ENCODE results near the gene CACHD1.
"Not testable (repeated sequence)": the region's sequence is repeated elsewhere in the genome, so short reads cannot be mapped to it uniquely, and the experiment has no call there.

The CACHD1 gene

DNA sequence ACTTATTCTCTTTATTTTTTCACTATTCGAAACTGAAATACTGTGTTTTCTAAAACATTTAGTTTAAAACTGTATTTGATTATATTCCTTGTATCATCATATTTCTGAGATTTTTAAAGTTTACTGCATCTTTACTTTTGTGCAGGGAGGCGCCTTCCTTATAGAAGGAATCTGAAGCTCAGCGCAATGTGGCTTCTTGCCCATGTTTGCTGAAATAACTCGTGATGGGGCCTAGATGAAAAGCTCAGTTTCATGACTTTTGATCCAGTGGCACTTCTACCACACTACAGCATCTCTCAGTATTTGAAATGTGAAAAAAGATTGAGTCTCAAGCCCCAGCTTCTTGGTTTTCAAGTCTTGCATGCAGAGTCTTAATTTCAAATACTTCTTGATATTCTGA, 28.4 kb downstream of the CACHD1 start:
- DNase-seq: no peak

DNA sequence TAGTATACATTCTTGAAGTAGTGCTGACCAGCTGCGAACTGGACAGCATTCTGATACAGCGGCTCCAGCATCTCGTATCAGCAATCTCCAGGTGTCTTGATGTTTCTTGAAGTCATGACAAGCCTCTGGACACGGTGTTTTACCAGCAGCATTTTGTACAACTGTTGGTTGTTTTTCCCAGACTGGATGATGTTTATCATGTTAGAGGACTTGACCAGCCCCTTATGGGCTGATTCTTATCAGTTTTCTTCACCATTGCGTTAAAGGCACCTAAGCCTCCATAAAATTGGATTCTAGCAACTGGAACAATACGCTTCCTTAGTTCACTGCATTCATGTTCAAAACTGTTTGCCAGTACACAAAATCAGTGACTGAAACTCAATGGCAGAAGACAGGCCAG, 29.1 kb downstream of the CACHD1 start:
- DNase-seq: no peak

DNA sequence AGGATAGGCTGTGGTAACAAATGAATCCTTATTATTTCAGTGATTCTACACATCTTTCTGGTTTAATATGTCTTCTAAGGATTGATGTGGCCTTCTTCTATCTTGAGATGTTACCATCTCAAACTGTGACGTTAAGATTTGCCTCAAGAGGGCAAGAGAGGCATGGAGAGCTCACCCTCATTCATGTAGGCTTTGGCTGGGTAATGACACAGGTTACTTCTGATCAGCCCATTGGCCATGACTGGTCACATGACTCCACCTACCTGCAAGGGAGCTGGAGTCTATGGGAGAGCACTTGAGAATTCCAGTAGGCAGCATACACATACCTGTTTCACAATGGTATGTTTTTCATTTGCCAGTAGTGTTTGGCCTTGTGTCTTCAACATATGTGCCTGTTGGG, 30.0 kb downstream of the CACHD1 start:
- DNase-seq: no peak

DNA sequence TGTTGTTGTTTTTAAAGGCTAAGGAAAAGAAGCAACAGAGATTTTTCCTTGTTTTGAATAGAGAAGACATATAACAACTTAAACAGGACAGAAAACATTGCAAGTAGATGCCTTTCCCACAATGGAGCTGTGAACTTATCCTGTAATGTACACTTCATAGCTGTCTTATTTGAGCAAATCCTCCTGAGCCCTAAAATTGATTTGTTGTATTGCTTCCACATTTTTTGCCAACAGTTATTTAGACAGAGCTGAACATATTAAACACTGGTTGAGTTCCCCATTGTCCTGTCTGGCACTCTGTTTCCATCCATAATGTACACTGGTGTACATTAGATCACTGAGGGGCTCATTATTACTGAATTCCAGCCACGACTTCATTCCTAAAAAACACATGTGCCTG, 32.2 kb downstream of the CACHD1 start:
- DNase-seq: peak; percentile 62

DNA sequence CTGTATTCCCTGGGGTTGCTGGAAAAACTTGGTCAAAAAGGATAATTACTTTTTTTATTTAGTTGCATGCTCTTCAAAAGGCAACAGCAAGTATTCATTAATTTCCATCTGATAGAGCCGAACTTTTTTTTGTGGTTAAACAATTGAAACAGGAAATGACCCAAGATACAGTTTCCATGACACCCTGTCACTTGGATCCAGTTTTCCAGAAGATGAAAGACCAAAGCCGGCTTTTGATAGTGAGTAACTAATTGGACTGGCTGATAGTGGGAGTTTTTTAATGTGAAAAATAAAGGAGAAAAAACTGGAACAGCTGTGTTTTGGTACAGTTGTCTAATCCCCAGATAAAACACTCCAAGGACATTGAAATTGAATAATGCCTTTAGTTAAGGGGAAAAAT, 33.0 kb downstream of the CACHD1 start:
- peak; percentile 72 for DNase-seq

DNA sequence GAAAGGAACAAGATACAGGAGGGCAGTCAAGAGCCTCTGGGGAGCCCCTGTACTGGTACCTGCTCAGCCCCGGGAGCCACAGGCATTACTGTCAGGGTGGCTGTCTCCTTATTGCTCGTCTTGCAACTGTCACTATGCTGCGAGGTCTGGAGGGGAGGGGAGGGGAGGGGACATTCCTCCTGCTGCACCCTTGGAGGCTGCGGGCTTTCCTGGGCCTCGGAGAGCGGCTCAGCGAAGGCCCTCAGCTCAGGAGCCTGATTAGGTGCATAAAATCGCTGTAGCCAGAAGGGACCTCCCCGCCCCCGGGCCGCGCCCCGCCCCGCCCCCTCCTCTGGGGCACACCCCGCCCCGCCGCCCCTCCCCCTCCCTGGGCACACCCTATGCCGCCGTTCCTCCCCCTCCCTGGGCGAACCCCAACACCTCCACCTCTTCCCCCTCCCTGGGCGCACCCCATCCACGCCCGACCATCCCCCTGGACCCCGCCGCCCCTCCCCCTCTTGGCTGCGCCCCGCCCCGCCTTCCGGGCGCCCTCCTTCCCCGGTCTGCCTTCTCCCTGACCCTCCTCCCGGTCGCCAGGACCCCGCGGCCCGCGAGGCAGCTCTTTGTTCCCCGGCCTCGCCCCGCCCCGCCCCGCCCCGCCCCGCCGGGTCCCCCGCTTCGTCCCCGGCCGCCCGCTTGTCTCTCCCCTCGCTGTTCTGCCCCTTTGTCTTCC, 35.5 kb downstream of the CACHD1 start:
- DNase-seq: peak; percentile 79

DNA sequence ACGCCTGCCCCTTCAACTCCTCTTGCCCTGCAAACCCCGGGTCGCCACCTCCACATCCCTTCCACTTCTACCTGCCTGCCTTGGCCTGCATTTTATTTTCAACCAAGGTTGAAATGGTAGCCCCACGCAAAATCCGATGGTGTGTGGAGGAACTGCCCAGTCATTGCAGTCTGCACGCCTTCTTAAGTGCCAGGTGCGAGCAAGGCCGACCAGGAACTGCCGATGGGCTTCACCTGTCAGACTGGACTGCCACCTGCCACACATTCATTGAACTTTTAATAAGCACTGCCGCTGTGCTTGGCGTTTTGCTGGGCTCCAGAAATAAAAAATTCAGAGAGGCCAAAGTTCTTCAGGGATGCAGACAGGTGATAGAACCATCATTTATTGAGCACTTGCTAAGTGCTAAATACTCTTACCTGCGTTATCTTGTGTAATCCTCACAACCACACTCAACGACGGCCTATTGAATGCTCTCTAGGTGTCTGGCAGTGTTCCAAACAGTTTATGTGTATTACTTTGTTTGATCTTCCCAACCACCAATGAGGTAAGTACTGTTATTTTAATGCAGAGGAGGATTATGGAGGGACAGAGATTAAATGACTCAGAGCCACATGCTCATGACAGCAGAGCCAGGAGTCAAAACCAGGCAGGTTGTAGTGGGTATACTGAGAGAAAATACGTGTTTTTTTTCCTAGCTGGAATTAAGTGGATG, 36.2 kb downstream of the CACHD1 start:
- DNase-seq: peak; percentile 81

DNA sequence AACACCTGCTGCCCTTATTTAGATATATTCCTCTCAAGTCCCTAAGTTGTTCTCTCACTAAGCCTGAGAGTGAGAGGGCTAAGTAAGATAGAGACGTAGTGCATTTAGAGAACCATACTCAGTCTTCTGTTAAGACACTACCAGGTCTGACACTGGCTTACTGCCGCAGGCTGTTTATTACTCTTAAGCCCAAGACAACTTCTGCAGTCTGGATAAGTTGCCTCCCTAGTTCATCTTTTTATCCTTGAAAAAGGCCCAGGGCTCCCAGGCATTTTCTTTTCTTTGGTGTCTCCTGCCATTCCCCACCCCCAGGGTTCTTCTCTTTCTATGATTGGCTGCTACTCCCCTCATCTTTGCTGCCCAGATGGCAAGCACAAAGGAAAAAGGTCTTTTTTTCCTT, 38.7 kb downstream of the CACHD1 start:
- DNase-seq: no peak

DNA sequence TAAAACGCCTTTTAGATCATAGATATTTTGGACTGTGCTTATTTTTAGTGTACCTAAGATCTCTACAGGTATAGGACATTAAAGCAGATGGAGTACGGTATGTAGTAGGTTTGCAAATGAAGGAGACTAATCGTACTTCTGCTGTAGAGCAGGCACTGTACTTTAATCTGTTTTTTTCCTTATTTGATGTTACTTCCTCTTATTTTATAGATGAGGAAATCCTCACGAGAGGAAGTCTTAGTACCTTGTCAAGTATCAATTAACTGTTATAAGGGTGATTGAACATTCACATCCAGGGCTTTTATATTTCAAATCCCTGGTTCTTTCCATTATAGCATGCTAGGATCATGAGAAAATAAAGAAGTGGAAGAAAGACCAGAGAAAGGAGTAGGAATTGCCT, 41.1 kb downstream of the CACHD1 start:
- no peak for DNase-seq

DNA sequence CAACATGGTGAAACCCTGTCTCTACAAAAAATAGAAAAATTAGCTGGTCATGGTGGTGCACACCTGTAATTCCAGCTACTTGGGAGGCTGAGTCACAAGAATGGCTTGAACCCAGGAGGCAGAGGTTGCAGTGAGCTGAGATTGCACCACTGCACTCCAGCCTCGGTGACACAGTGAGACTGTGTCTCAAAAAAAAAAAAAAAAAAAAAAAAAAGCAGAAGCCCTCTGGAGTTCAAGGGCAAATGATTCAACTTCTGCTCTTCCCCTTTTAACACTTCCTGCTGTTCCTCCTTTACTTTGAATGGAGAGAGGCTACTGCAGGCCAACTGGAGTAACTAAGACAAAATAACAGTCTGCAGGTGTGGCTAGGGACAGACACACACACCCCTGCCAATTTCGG, 42.3 kb downstream of the CACHD1 start:
- not testable (repeated sequence) for DNase-seq

DNA sequence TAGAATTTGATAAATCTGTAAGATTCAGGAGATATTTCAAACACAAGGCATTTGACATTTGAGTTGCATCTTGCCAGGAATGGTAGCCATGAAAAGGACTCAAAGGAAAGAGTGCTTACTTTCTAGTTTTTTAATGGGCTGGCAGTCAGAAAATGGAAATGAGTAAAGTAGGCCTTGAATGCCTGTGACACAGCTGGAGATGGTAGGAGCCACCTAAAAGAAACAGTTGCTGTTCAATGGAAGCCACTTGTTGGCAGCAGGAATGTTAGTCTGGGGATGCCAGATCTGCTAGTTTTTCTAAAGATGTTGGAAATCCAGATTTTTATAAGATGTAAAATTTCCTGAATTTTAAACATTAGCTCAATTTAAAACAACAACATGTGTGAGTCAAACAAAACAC, 43.6 kb downstream of the CACHD1 start:
- DNase-seq: no peak

DNA sequence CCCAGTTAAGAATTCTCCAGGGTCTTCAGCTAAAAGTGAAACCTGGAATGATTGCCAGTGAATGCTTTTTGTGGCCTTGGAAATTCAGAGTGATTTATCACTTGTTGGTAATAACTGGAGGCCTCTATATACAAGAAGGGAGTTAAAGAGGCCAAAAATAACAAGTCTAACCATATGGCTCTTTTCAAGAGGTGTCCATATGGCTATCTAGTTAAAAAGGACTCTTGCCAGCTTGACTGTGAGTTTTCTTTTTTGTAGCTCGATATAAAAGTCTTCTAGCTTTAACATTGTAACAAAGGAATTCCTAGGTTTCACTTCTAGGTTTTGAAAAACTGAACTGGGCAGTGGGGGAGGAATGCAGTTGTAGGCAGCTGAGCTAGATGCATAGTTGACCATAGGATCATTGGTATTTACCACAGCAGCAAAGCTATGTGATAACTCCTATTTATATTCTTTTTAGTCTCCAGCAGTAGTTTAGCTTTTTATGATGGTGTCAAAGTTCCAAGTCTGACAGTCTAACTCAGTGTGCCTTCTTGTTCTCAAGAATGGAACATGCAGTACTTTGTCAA, 44.4 kb downstream of the CACHD1 start:
- no peak for DNase-seq

DNA sequence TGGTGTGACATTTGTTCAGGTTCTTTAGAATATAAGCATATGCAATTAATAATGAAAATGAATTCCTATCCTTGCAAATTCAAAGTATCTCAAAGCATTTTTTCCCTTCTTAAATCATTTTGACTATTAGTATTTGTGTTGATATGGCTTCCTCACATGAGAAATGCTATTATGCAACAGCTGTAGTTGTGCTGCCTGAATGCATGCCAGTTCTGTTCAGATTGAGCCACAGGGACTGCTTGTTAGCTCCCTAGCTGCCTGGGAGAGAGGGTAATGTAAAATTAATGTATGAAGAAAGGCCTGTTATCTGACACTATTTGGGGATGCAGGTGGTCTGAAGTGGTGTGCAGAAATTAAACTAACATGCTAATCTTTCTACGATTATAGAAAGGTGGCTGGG, 45.5 kb downstream of the CACHD1 start:
- no peak for DNase-seq

DNA sequence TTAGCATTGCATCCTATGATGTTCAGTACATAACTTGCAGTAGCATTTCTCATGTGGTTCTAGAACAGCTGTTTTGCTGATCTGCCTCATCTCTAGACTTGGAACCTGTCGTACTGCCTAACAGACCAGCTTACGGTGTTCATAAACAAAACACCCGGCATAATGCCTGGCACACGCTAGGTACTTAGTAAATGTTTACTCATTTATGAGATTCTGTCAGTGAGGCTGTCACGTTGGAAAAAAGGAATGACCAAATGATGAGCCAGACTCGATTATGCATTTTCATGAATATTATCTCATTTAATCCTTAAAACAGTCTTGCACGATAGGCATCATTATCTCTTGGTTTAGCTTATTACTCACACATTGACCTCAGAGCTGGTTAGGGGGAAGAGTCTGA, 46.4 kb downstream of the CACHD1 start:
- DNase-seq: no peak

DNA sequence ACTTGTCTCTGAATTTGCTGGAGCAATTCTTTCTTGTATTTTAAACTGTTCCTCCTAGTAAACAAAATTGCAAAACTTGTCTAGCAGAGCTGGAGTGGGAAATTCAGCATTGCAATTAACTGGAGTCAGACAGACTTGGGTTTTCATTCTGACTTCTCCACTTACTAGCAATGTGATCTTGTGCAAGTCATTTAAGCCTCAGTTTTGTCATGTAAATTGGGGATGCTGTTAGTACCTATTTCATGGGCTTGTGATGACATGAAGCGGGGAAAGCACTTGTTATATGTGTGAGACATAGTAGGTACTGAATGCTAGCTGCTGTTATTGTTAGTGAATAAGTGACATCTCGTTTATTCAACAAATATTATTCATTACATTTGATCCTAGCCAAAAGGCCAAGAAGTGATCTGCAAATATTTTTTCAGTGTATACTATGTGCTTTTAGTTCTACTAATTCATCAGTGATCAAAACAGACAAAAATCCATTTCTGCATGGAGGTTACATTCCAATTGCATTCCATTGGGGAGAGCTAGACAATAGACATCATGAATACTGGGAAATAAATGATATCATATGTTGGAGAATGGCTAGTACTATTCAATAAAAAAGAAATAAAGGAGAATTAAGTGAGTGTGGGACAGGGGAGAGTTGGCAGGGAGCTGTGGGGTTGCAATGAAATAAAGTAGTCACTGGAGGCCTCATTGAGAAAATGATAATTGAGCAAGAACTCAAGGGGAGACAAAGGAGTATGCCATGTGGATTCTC, 47.1 kb downstream of the CACHD1 start:
- no peak for DNase-seq

DNA sequence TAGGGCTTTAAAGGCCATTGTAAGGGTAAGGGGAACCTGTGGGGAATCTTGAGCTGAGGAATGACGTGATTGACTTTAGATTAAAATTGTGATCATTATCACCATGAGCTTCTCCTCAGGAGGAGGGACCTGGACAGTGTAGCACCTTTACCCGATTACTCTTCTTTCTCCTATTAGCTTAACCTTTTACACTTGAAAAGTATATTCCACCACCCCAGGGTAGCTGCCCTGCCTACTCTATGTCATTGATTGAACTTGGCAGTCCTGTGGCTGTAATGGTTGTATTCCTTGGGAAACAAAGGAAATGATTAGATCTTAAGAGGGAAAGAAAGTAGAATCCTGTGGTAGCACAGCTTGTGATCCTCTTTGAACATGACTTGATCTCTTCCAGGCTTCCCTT, 47.7 kb downstream of the CACHD1 start:
- no peak for DNase-seq

DNA sequence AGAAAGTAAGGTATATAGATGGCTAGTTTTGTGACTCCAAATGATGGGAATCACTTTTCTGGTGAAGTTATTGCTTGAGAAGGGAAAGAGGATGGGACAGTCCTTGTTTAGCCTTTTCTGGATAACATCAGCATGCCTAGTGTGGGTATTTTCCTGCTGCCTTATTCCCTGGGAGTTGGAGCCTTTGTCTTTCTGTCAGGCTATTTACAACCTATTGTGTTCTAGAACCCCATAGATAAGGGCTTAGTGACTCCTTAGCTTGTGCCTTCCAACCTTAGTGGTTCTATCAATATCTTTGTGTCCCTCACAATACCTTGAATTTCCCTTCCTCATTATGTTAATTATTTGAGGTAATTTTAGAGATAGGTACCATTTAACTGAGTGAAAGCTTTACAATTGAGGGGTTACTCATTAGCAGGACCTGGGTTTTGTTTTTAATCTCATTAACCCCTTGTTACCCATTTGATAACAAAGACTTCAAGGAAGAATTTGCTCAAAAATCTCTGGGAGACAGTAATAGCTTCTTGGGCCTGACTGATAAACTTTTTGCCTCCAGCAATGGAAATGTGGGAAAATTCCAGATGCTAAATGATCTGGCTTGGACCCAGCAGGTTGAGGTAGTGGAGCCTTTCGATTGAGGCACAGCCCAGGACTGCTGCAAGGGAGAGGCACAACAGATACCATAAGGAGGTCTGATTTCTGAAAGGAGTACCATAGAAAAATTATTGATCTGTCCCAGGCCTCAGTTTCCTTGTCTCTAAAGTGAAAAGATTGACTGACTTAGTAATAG, 49.0 kb downstream of the CACHD1 start:
- no peak for DNase-seq

DNA sequence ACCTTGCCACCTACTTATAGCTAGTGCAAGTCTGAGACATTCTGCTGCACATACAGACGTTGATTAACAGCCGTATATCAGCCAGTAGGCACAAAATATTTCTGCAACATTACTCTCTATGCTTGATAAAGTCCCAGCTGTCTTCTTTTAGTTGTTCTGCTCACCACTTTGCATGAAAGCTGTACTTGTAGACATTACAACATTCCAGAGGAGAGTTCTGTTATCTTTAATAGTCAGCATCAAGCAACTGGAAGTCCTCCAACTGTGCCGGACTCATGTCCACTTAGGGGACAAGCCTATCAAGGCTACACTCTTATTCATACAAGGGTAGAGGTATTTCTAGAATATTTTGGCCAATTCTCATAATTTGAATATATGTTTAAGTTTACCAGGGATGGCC, 50.0 kb downstream of the CACHD1 start:
- no peak for DNase-seq

DNA sequence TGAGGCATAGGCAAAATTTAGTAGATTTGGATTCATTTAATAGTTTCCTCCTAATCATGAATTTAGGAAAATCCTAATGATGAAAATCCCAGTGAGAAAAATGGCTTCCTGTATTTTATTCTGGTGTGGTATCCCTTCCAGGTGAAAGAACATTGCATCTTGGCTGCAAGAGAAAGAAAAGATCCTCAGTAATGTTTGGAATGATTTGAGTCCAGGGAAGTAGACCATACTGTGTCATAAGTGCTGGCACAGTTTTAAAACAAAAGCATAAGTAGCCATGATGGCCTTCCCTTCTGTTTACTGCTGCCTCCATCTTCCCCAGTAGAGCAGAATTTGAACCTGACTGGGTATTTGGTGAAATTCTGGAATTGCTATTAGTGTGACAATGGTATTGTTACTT, 52.8 kb downstream of the CACHD1 start:
- no peak for DNase-seq

DNA sequence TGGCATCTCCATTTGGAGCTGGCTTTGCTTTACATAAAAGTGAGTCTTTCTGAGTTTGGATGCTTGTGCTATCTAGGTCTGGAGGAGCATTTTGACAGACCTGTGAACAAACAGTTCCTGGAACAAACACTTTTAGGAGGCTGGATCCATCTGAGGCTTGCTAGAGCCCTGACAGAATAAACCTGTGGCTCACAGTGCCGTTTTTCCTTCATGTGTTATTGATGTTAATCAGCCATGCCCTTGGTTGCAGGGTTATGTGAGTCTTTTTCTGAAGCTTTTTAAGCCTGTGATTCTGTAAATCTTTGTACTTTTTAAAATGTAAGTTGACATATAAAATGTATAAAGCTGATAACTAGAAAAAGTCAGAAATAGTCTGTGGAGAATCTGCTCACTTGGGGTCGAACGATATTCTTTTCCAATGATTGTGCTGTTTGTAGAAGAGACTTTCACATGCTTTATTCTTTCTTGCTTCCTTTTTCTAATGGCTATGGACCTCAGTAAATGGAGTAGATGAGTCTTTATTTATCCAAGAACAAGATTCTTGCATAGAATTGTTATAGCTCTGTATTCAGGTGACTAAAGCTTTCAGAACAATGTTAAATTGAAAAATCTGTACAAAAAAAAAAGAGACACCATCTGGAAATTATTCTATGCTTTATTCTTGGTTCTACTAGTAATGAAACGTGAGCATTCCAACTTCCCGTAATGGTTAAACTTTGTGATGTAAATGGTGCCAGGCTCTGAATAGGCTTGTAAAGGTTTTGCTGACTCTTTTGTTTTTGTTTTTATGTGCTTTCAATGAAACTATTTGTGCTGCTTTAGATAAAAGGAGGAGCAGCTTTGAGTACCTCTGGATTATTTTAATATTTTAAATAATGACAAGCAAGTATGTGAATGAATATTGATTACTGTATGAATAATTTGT, 53.7 kb downstream of the CACHD1 start:
- DNase-seq: no peak

DNA sequence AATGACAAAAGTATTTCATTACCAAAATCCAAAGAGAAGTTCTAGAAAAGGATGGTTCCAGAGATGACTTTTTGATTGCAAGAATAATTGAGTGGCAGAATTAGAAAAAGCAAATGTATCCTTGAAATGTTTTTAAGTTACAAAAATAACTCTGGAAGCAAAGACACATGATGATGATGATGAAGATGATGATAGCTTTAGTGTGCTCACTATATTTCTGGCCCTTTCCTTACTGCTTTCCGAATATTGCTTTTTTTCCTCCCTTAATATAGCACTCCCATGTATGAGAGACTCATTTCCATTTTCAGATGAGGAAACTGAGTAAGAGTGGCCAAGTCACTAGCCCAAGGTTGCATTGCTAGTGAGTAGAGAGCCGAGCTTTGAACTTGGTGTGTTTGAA, 54.7 kb downstream of the CACHD1 start:
- no peak for DNase-seq

Measured in eye (tissue), 1 donor.